Kidney (tissue), 14 donors: ENCODE data around the gene KLF2. TPM values are rescaled to one million over a fixed set of nuclear protein-coding genes. Genes with fewer than 3 reads are reported as not detected.

Source experiments
- DNase-seq, 5 donors: peaks; one replicate each; pipeline ENCODE4 v3.0.0-alpha.2; 2013 to 2020
- FAIRE-seq: peaks from 2 replicates; lab custom pipeline; 2012; peaks lifted over from hg19 to GRCh38; lab: Jason Lieb, UNC
- H3K27ac ChIP-seq, 2 donors: one replicate each; pipeline ENCODE4 v1.7.0; 2013; ENCODE audit warnings: low read depth in 2 of 2, low read length in 2 of 2, inconsistent platforms in 1 of 2
- H3K27me3 ChIP-seq: one replicate; pipeline ENCODE4 v1.7.1; 2013; ENCODE audit warnings: low read length, inconsistent platforms; ENCODE audit not compliant: control insufficient read depth, insufficient read depth
- H3K36me3 ChIP-seq, 3 donors: one replicate each; pipeline versions ENCODE4 v1.7.0 to v1.7.1; 2013; ENCODE audit warnings: low read length in 3 of 3, control low read depth in 1 of 3, inconsistent platforms in 1 of 3; ENCODE audit not compliant: insufficient read depth in 3 of 3, control insufficient read depth in 2 of 3
- H3K4me1 ChIP-seq, 3 donors: one replicate each; pipeline versions ENCODE4 v1.7.0 to v1.7.1; 2013; ENCODE audit warnings: low read length in 3 of 3, inconsistent platforms in 1 of 3, low read depth in 1 of 3; ENCODE audit not compliant: control insufficient read depth in 2 of 3, insufficient read depth in 2 of 3
- H3K4me3 ChIP-seq, 3 donors: one replicate each; pipeline versions ENCODE4 v1.7.0 to v1.8.1; 2013; ENCODE audit warnings: low read length in 3 of 3, control low read depth in 1 of 3, inconsistent platforms in 1 of 3
- H3K9ac ChIP-seq, 3 donors: one replicate each; pipeline versions ENCODE4 v1.7.0 to v1.7.1; 2013; ENCODE audit warnings: low read length in 3 of 3, control low read depth in 1 of 3, inconsistent platforms in 1 of 3
- H3K9me3 ChIP-seq, 3 donors: one replicate each; pipeline versions ENCODE4 v1.7.0 to v1.7.1; 2013; ENCODE audit warnings: low read length in 3 of 3, control low read depth in 1 of 3, inconsistent platforms in 1 of 3; ENCODE audit not compliant: control insufficient read depth in 2 of 3, insufficient read depth in 1 of 3
- CTCF ChIP-seq: IDR thresholded peaks from 3 replicates; pipeline ENCODE4 v1.5.1; 2012; ENCODE audit warnings: mild to moderate bottlenecking, moderate library complexity, borderline replicate concordance; ENCODE audit not compliant: insufficient read depth; ENCODE audit errors: extremely low read depth
- intact Hi-C: fragments of 100-400 bp; cut with DNase I; formaldehyde crosslinking; loops from one replicate; pipeline ENCODE4 v1.11.1; 2022
- polyA plus RNA-seq: library from polyadenylated mRNA; stranded (reverse); fragments of 350-450 nt; fragmentation: Illumina TruSeq; extraction: RNeasy Lipid Tissue Mini Kit (QIAGEN cat#74804); gene quantifications from one replicate; pipeline ENCODE4 v1.2.3, GENCODE V29; 2014; ENCODE audit warnings: low read depth, low replicate concordance; ENCODE audit not compliant: insufficient read depth
- total RNA-seq: library from RNA; stranded (reverse); fragmentation: NEBNext Ultra II Directional; extraction: Animal tissue kit (Norgen Biotek cat#: 25700); gene quantifications from one replicate; pipeline ENCODE4 v1.2.1, GENCODE V29; 2021
- donor health status: control.
- donor health status: control.
- donor health status: control.
- donor health status: control.
- donor health status: control.
- donor health status: DM: yes; HTN: yes; CAD: no.
- donor health status: Normal renal cell carcinoma (clear cell type).

The KLF2 gene
- total and polyA plus RNA-seq, 2 donors from 2014 or later, result 114 to 131 TPM

- Histone ChIP-seq H3K4me1 (peaks cover 0 to 6% (median 2%) of the 10 kb centered on the region in 3 donors), H3K27ac (peak overlapping the region; percentile 82 to 90), H3K9me3 (no peaks in the 10 kb centered on the region), H3K36me3 (no peaks in the 10 kb centered on the region), H3K4me3 (peak overlapping the region in 2 of 3 donors; percentile 21 to 28), H3K9ac (peak overlapping the region in 2 of 3 donors; percentile 25 to 65), H3K27me3 (no peaks in the 10 kb centered on the region)
- FAIRE-seq (no peak), DNase-seq (peak; percentile 88 to 98 (median 92))
- intact Hi-C loops, result no loop called here
- no peak for TF ChIP-seq CTCF
These were observed 31.2 kb upstream of the KLF2 start for GRCh38 chr19:16293118-16294091.

GRCh38 chr19:16295057-16295456 lies 29.6 kb upstream of the KLF2 start:
- Histone ChIP-seq H3K4me3 (no peak overlapping the region), H3K27ac (no peak overlapping the region), H3K36me3 (no peaks in the 10 kb centered on the region), H3K4me1 (peaks cover 0 to 6% (median 2%) of the 10 kb centered on the region in 3 donors), H3K9ac (no peak overlapping the region), H3K9me3 (no peaks in the 10 kb centered on the region), H3K27me3 (no peaks in the 10 kb centered on the region)
- DNase-seq, result peak in 1 of 5 donors; percentile 43
- FAIRE-seq, result no peak
- intact Hi-C loops, result no loop called here
- TF ChIP-seq CTCF, result no peak

GRCh38 chr19:16296713-16297112 lies 27.9 kb upstream of the KLF2 start:
- no peaks in the 10 kb centered on the region for H3K27me3 ChIP-seq
- DNase-seq (no peak), FAIRE-seq (no peak)
- H3K27ac ChIP-seq, result no peak overlapping the region
- no peak overlapping the region for H3K4me3 ChIP-seq
- H3K9me3 ChIP-seq, result no peaks in the 10 kb centered on the region
- H3K4me1 ChIP-seq, result peaks cover 0 to 6% (median 2%) of the 10 kb centered on the region in 3 donors
- no peak overlapping the region for H3K9ac ChIP-seq
- H3K36me3 ChIP-seq, result no peaks in the 10 kb centered on the region
- no peak for TF ChIP-seq CTCF
- intact Hi-C loops, result no loop called here
